ENCODE data around the gene SLC10A7.
A peak's percentile ranks its signal among the peaks of the same experiment; 100 is the strongest.

The SLC10A7 gene

DNA sequence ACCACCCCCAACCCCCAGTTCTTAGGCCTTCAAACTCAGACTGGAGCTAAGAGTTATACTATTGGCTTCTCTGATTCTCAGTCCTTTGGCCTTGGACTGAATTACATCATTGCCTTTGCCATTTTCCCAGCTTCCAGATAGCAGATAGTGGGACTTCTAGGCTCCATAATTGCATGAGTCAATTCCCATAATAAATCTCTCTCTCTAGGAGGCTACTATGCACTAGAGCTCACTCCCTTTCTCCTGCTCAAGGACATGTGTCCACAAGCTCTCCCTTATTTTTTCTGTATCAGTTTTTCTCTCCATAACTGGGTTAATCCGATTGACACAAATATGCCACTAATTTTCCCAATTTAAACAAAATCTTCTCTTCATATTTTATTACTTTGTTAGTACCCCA, 204.0 kb downstream of the SLC10A7 start:
- no peak for TF ChIP-seq ESRRG (CRISPR knock-in tag; IDR thresholded peaks at IDR 0.05)
- no peak for ATAC-seq

GRCh38 chr4:146315184-146315583, 206.6 kb downstream of the SLC10A7 start:
- TF ChIP-seq ARNTL (CRISPR knock-in tag; IDR thresholded peaks at IDR 0.05; ENCODE audit: borderline replicate concordance, low read depth) = no peak
- TF ChIP-seq TCF4 (CRISPR knock-in tag; IDR thresholded peaks at IDR 0.05; ENCODE audit: borderline replicate concordance) = no peak
- no peak for TF ChIP-seq ESRRG (CRISPR knock-in tag; IDR thresholded peaks at IDR 0.05)
- TF ChIP-seq CSDC2 (CRISPR knock-in tag; IDR thresholded peaks at IDR 0.05) = no peak
- TF ChIP-seq PATZ1 (CRISPR knock-in tag; IDR thresholded peaks at IDR 0.05; ENCODE audit: borderline replicate concordance) = no peak
- TF ChIP-seq ZFP3 (CRISPR knock-in tag; IDR thresholded peaks at IDR 0.05) = no peak
- TF ChIP-seq ZC3H10 (CRISPR knock-in tag; IDR thresholded peaks at IDR 0.05) = no peak
- TF ChIP-seq CREB5 (CRISPR knock-in tag; IDR thresholded peaks at IDR 0.05; ENCODE audit: low read depth) = no peak
- TF ChIP-seq ZFP30 (CRISPR knock-in tag; IDR thresholded peaks at IDR 0.05) = no peak
- no peak for TF ChIP-seq OSR1 (CRISPR knock-in tag; IDR thresholded peaks at IDR 0.05)
- ATAC-seq = no peak

DNA sequence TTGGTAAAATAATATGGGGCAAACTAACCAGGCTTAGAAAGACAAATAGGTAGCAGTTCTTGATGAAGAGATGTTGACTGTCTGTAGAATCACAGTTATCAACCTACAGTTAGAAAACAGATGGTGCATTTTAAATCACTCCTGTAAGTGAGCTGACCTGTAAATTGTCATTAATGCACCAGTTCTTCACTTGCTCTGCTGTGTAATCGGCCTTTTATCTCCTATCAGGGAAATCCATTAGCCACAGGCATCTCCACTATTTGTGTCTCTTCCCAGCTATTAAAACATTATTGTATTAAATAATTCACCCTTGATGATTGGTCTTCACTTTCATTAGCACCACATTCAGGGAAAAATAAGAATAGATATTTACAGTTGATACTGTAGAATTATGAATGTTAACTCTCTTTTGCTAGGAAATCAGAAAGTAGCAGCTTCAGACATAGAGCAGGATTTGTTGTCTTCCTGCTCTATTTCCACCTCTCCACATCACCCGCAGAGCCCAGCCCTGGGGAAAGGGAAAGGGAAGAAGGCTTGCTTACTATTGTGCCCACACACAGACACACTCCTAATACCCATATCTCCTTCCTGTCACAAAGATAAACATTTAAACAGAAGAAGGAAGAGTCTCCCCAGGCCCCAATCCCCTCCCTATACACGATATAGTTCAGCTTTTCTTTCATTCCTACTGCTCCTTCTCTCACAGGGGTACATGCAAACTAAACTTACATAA, 210.3 kb downstream of the SLC10A7 start:
- TF ChIP-seq ISL1 (CRISPR knock-in tag; IDR thresholded peaks at IDR 0.05) = peak; percentile 80
- TF ChIP-seq ZC3H10 (CRISPR knock-in tag; IDR thresholded peaks at IDR 0.05) = no peak
- TF ChIP-seq TCF4 (CRISPR knock-in tag; IDR thresholded peaks at IDR 0.05; ENCODE audit: borderline replicate concordance) = peak; percentile 80
- peak; percentile 44; the same call in 1 of the 2 replicates for TF ChIP-seq TSHZ2 (CRISPR knock-in tag; IDR thresholded peaks at IDR 0.05)
- ATAC-seq = peak; percentile 80

DNA sequence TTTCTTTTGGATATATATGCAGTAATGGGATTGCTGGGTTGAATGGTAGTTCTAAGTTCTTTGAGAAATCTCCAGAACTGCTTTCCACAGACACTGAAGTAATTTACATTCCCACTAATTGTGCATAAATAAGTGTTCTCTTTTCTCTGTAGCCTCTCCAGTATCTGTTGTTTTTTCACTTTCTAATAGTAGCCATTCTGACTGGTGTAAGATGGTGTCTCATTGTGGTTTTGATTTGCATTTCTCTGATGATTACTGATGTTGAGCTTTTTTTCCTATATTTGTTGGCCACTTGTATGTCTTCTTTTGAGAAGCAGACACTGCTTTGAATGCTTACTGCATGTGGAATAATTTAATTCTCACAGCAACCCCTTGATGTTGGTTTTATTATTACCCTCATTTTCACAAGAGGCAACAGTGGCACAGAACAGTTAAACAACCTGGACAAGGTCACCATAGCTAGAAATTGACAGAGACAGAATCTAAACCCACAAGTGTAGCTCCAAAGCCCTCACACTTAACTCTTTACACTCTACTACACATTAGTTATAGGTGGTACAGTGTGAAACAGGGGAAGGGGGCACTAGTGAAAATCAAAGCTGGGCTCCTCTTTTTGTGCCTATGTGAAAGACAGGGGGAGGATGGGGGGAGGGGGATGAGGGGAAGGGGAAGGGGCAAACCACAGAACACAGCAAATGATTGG, 211.3 kb downstream of the SLC10A7 start:
- ATAC-seq = no peak
- TF ChIP-seq TOX (CRISPR knock-in tag; IDR thresholded peaks at IDR 0.05; ENCODE audit: borderline replicate concordance) = no peak
- TF ChIP-seq ZNF8 (CRISPR knock-in tag; IDR thresholded peaks at IDR 0.05) = no peak
- no peak for TF ChIP-seq OSR1 (CRISPR knock-in tag; IDR thresholded peaks at IDR 0.05)
- TF ChIP-seq ZC3H10 (CRISPR knock-in tag; IDR thresholded peaks at IDR 0.05) = no peak
- TF ChIP-seq CSRNP3 (CRISPR knock-in tag; IDR thresholded peaks at IDR 0.05) = no peak
- no peak for TF ChIP-seq TCF4 (CRISPR knock-in tag; IDR thresholded peaks at IDR 0.05; ENCODE audit: borderline replicate concordance)
- TF ChIP-seq ZNF70 (CRISPR knock-in tag; IDR thresholded peaks at IDR 0.05) = no peak
- TF ChIP-seq PATZ1 (CRISPR knock-in tag; IDR thresholded peaks at IDR 0.05; ENCODE audit: borderline replicate concordance) = no peak
- no peak for TF ChIP-seq ESRRG (CRISPR knock-in tag; IDR thresholded peaks at IDR 0.05)
- no peak for TF ChIP-seq ZFP3 (CRISPR knock-in tag; IDR thresholded peaks at IDR 0.05)
- no peak for TF ChIP-seq SNAI2 (CRISPR knock-in tag; IDR thresholded peaks at IDR 0.05)
- no peak for TF ChIP-seq ARNTL (CRISPR knock-in tag; IDR thresholded peaks at IDR 0.05; ENCODE audit: borderline replicate concordance, low read depth)
- no peak for TF ChIP-seq POU6F1 (CRISPR knock-in tag; IDR thresholded peaks at IDR 0.05; ENCODE audit: borderline replicate concordance, low read depth)
- no peak for TF ChIP-seq TSHZ2 (CRISPR knock-in tag; IDR thresholded peaks at IDR 0.05)
- TF ChIP-seq BACH2 (CRISPR knock-in tag; IDR thresholded peaks at IDR 0.05; ENCODE audit: borderline replicate concordance) = no peak
